ENCODE measurements around the gene ALKAL2. TPM values are rescaled to one million over a fixed set of nuclear protein-coding genes. Genes with fewer than 3 reads are reported as not detected.

ALKAL2 gene
- total and polyA plus RNA-seq, 2 of the 13 experiments (the other 11 are each of a cell fraction or from before 2014, with no cell fraction given), result 0.22 to 1.7 TPM

- TF ChIP-seq ZNF580 (CRISPR knock-in tag; IDR thresholded peaks at IDR 0.05; ENCODE audit: borderline replicate concordance, low read depth) (no peak), AGO2 (optimal IDR thresholded peaks at IDR 0.05; ENCODE audit: low read depth, low read length) (peak; percentile 70), MED8 (CRISPR knock-in tag; IDR thresholded peaks at IDR 0.05; ENCODE audit: insufficient replicate concordance) (no peak), KDM2A (CRISPR knock-in tag; IDR thresholded peaks at IDR 0.05; ENCODE audit: borderline replicate concordance, low read depth) (0 out of 2 replicates have a peak, but pooled peaks have one; percentile 2), GLMP (CRISPR knock-in tag; IDR thresholded peaks at IDR 0.05; ENCODE audit: borderline replicate concordance) (no peak), SNAPC2 (CRISPR knock-in tag; IDR thresholded peaks at IDR 0.05) (no peak), ZNF563 (CRISPR knock-in tag; IDR thresholded peaks at IDR 0.05) (no peak), POLR2A (IDR thresholded peaks at IDR 0.05; ENCODE audit: insufficient read depth in 1 of 2, low read depth in 2 of 2, low read length in 2 of 2) (peak; percentile 8 to 43; a peak in 2 of 4 replicates)
- TF ChIP-seq, protein P1, sequence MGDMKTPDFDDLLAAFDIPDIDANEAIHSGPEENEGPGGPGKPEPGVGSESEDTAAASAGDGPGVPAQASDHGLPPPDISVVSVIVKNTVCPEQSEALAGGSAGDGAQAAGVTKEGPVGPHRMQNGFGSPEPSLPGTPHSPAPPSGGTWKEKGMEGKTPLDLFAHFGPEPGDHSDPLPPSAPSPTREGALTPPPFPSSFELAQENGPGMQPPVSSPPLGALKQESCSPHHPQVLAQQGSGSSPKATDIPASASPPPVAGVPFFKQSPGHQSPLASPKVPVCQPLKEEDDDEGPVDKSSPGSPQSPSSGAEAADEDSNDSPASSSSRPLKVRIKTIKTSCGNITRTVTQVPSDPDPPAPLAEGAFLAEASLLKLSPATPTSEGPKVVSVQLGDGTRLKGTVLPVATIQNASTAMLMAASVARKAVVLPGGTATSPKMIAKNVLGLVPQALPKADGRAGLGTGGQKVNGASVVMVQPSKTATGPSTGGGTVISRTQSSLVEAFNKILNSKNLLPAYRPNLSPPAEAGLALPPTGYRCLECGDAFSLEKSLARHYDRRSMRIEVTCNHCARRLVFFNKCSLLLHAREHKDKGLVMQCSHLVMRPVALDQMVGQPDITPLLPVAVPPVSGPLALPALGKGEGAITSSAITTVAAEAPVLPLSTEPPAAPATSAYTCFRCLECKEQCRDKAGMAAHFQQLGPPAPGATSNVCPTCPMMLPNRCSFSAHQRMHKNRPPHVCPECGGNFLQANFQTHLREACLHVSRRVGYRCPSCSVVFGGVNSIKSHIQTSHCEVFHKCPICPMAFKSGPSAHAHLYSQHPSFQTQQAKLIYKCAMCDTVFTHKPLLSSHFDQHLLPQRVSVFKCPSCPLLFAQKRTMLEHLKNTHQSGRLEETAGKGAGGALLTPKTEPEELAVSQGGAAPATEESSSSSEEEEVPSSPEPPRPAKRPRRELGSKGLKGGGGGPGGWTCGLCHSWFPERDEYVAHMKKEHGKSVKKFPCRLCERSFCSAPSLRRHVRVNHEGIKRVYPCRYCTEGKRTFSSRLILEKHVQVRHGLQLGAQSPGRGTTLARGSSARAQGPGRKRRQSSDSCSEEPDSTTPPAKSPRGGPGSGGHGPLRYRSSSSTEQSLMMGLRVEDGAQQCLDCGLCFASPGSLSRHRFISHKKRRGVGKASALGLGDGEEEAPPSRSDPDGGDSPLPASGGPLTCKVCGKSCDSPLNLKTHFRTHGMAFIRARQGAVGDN (CRISPR knock-in tag; IDR thresholded peaks at IDR 0.05), result no peak
- CTCF ChIA-PET (ENCODE audit: low intra/inter-chr PET ratio, low total read pairs), result interaction anchor here (2.0 kb wide), 1 partner anchor 35 kb away, joined by 5 read pairs; no protein-coding TSS in a partner anchor
Measured at GRCh38 chr2:281381-281780, 6.5 kb downstream of the ALKAL2 start.

More at GRCh38 chr2:281381-281780, 6.5 kb downstream of the ALKAL2 start:
- H3K4me2 ChIP-seq (ENCODE audit: low read depth, low read length), result no peak overlapping the region
- intact Hi-C loops (cut with micrococcal nuclease; ENCODE audit: unreplicated experiment) (no loop called here), in situ Hi-C loops (cut with HindIII; ENCODE audit: extremely low pct_ligation_motif_present, low pct_unique_long_range_greater_than_20kb) (no loop called here)
- WGBS (ENCODE audit: low lambda C conversion rate), result 98% methylated on average over 9 of the region's 9 CpGs
- DNase-seq (ENCODE audit: low spot score), result no peak
- no peaks in the 10 kb centered on the region for H3K9me3 ChIP-seq (ENCODE audit: low read length)
- H3K9ac ChIP-seq (ENCODE audit: insufficient read depth, low read depth, low read length), result no peak overlapping the region
- no TSS peak for BruUV-seq (replicated peaks)
- no peak overlapping the region for H3K27ac ChIP-seq (ENCODE audit: extremely low read length, insufficient read depth, low read length)
- H3K79me2 ChIP-seq (ENCODE audit: insufficient read depth, low read length), result peaks cover 26% of the 10 kb centered on the region
- no peak overlapping the region for H2AFZ ChIP-seq (ENCODE audit: low read length)
- POLR2A ChIA-PET, result interaction anchor here (1.2 to 1.3 kb wide), 2 partner anchors 105 to 106 kb away, joined by 4 to 5 read pairs; no protein-coding TSS in a partner anchor
- peaks cover 24 to 50% of the 10 kb centered on the region in 2 experiments for H3K36me3 ChIP-seq (replicated peaks in 1 of 2; ENCODE audit: control insufficient read depth in 1 of 2, insufficient read depth in 2 of 2, low read length in 2 of 2)
- H3K4me3 ChIP-seq (replicated peaks in 1 of 3; ENCODE audit: insufficient read depth in 1 of 3, low read depth in 2 of 3, low read length in 3 of 3), result no peak overlapping the region
- no peaks in the 10 kb centered on the region for H3K4me1 ChIP-seq (ENCODE audit: insufficient read depth, low read length)
- FAIRE-seq, result no peak
- H3K27me3 ChIP-seq (ENCODE audit: control insufficient read depth in 1 of 2, insufficient read depth in 2 of 2, low read length in 2 of 2), result no peaks in the 10 kb centered on the region
- peaks cover 2% of the 10 kb centered on the region; the same call in 1 of the 2 replicates for H4K20me1 ChIP-seq (ENCODE audit: insufficient read depth, low read length)
- no peak for ATAC-seq

Measured in HepG2 (cell line).